DND-41 (cell line): ENCODE results near the gene TESPA1.
"Not testable (repeated sequence)": the region's sequence is repeated elsewhere in the genome, so short reads cannot be mapped to it uniquely, and the experiment has no call there.

Experiments
- ATAC-seq: fragments of 200-7000 bp; cut with Tn5 transposase; 3 replicates; pipeline ENCODE4 v1.9.1; 2021; ENCODE audit warnings: low read depth; ENCODE audit not compliant: insufficient read depth
- DNase-seq: peaks from one replicate; pipeline ENCODE4 v3.0.0-alpha.2; 2020
- H2AFZ ChIP-seq: 2 replicates; pipeline ENCODE4 v1.6.0; 2012; ENCODE audit warnings: low read depth, low read length
- H3K27ac ChIP-seq: 2 replicates; pipeline ENCODE4 v1.5.1; 2012; ENCODE audit warnings: low read length, inconsistent platforms
- H3K27me3 ChIP-seq: fragments of 200-600 bp; sonication (generic); 2 replicates; pipeline ENCODE4 v1.6.0; 2012; ENCODE audit warnings: low read length, mild to moderate bottlenecking, inconsistent platforms; ENCODE audit not compliant: insufficient read depth, poor library complexity
- H3K36me3 ChIP-seq: 2 replicates; pipeline ENCODE4 v1.5.1; 2012; ENCODE audit warnings: low read length, inconsistent platforms; ENCODE audit not compliant: insufficient read depth
- H3K4me1 ChIP-seq: 2 replicates; pipeline ENCODE4 v1.5.1; 2012; ENCODE audit warnings: mild to moderate bottlenecking, low read length; ENCODE audit not compliant: insufficient read depth
- H3K4me2 ChIP-seq: 2 replicates; pipeline ENCODE4 v1.6.0; 2012; ENCODE audit warnings: mild to moderate bottlenecking, moderate library complexity, low read length, inconsistent platforms; ENCODE audit not compliant: insufficient read depth
- H3K4me3 ChIP-seq, 2 experiments: fragments of 200-600 bp in 1 of 2; shearing (Covaris generic) in 1 of 2; 2 replicates each; pipeline ENCODE4 v1.5.1; 2012 to 2016; ENCODE audit warnings: inconsistent platforms in 2 of 2, low read length in 2 of 2, mild to moderate bottlenecking in 2 of 2, low read depth in 1 of 2, moderate library complexity in 1 of 2
- H3K79me2 ChIP-seq: 2 replicates; pipeline ENCODE4 v1.6.0; 2012; ENCODE audit warnings: low read length, inconsistent platforms; ENCODE audit not compliant: insufficient read depth
- H3K9ac ChIP-seq: 2 replicates; pipeline ENCODE4 v1.6.0; 2012; ENCODE audit warnings: low read depth, mild to moderate bottlenecking, inconsistent platforms, low read length, moderate library complexity
- H3K9me3 ChIP-seq: 2 replicates; pipeline ENCODE4 v1.5.1; 2012; ENCODE audit warnings: low read length, moderate library complexity, mild to moderate bottlenecking, inconsistent platforms; ENCODE audit not compliant: insufficient read depth, severe bottlenecking
- H4K20me1 ChIP-seq: 2 replicates; pipeline ENCODE4 v1.6.0; 2012; ENCODE audit warnings: low read length; ENCODE audit not compliant: insufficient read depth
- EZH2 ChIP-seq: IDR thresholded peaks from 3 replicates; pipeline ENCODE4 v1.6.1; 2012; ENCODE audit warnings: borderline replicate concordance, low read depth, mild to moderate bottlenecking, moderate library complexity, low read length, inconsistent platforms; ENCODE audit not compliant: severe bottlenecking
- TF ChIP-seq, protein P1 (sequence below): IDR thresholded peaks from 2 replicates; pipeline ENCODE4 v1.5.1; 2012; ENCODE audit warnings: borderline replicate concordance, low read length, moderate library complexity, mild to moderate bottlenecking; ENCODE audit not compliant: poor library complexity, severe bottlenecking; ENCODE audit errors: extremely low read depth

The TESPA1 gene

DNA sequence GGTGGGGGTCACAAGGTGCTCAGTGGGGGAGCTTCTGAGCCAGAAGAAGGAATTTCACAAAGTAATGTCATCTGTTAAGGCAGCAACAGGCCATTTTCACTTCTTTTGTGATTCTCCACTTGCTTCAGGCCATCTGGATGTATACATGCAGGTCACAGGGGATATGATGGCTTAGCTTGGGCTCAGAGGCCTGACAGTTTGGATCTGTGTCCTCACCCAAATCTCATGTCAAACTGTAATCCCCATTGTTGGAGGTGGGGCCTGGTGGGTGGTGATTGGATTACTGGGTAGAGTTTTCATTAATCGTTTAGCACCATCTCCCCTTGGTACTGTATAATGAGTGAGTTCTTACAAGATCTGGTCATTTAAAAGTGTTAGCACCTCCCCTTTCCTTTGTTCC, 36.4 kb downstream of the TESPA1 start:
- TF ChIP-seq, protein P1, sequence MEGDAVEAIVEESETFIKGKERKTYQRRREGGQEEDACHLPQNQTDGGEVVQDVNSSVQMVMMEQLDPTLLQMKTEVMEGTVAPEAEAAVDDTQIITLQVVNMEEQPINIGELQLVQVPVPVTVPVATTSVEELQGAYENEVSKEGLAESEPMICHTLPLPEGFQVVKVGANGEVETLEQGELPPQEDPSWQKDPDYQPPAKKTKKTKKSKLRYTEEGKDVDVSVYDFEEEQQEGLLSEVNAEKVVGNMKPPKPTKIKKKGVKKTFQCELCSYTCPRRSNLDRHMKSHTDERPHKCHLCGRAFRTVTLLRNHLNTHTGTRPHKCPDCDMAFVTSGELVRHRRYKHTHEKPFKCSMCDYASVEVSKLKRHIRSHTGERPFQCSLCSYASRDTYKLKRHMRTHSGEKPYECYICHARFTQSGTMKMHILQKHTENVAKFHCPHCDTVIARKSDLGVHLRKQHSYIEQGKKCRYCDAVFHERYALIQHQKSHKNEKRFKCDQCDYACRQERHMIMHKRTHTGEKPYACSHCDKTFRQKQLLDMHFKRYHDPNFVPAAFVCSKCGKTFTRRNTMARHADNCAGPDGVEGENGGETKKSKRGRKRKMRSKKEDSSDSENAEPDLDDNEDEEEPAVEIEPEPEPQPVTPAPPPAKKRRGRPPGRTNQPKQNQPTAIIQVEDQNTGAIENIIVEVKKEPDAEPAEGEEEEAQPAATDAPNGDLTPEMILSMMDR, result no peak
- TF ChIP-seq EZH2, result no peak
- DNase-seq (no peak), ATAC-seq (no peak)
- H3K79me2 ChIP-seq, result no peaks in the 10 kb centered on the region
- no peak overlapping the region for H3K4me3 ChIP-seq
- H3K4me2 ChIP-seq, result no peak overlapping the region
- no peak overlapping the region for H3K27ac ChIP-seq
- H3K9me3 ChIP-seq, result no peaks in the 10 kb centered on the region
- no peak overlapping the region for H3K9ac ChIP-seq
- peaks cover 29% of the 10 kb centered on the region for H3K36me3 ChIP-seq
- no peaks in the 10 kb centered on the region for H3K4me1 ChIP-seq
- no peaks in the 10 kb centered on the region for H4K20me1 ChIP-seq
- H2AFZ ChIP-seq, result no peak overlapping the region
- no peaks in the 10 kb centered on the region for H3K27me3 ChIP-seq

- Histone ChIP-seq H3K36me3 (peaks cover 13% of the 10 kb centered on the region), H3K27me3 (no peaks in the 10 kb centered on the region), H2AFZ (no peak overlapping the region), H3K4me1 (no peaks in the 10 kb centered on the region), H3K9ac (no peak overlapping the region), H3K79me2 (no peaks in the 10 kb centered on the region), H3K4me2 (no peak overlapping the region), H3K27ac (no peak overlapping the region), H4K20me1 (no peaks in the 10 kb centered on the region), H3K4me3 (no peak overlapping the region), H3K9me3 (no peaks in the 10 kb centered on the region)
- TF ChIP-seq EZH2, result no peak
- TF ChIP-seq, protein P1, result no peak
- no peak for DNase-seq
- no peak for ATAC-seq
Observed at GRCh38 chr12:54945082-54945481, 39.5 kb downstream of the TESPA1 start.

DNA sequence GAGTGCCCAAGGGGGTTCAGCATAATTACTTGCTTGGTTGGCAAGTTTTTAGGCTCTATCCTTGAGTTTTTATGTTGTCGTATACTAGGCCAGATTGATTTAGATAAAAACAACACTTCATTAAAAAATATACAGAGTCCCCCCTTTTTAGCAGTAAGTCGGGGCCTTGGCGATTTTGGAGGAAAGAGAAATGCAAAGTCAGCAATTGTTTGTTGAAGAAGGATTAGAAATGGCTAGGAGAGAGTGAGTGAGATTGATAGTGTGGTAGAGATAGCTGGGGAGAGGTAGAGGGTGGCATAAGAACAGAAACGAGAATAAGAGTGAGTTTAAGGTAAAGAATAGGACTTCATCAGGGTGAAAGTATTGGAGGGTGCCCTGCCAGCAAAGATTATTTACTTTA, 41.3 kb downstream of the TESPA1 start:
- not testable (repeated sequence) for H3K79me2 ChIP-seq, H3K9ac ChIP-seq, H3K27ac ChIP-seq, ATAC-seq, H3K4me3 ChIP-seq, DNase-seq, H4K20me1 ChIP-seq, H3K36me3 ChIP-seq, H3K4me2 ChIP-seq, H2AFZ ChIP-seq, H3K4me1 ChIP-seq, H3K27me3 ChIP-seq, H3K9me3 ChIP-seq

- no peak overlapping the region for H3K4me3 ChIP-seq
- ATAC-seq (no peak), DNase-seq (no peak)
- H3K9me3 ChIP-seq, result no peaks in the 10 kb centered on the region
- no peaks in the 10 kb centered on the region for H3K27me3 ChIP-seq
- H4K20me1 ChIP-seq, result no peaks in the 10 kb centered on the region
- H3K27ac ChIP-seq, result no peak overlapping the region
- H3K4me2 ChIP-seq, result no peak overlapping the region
- TF ChIP-seq EZH2, result no peak
- TF ChIP-seq, protein P1, result no peak
- no peaks in the 10 kb centered on the region for H3K36me3 ChIP-seq
- no peaks in the 10 kb centered on the region for H3K4me1 ChIP-seq
- no peak overlapping the region for H3K9ac ChIP-seq
- no peak overlapping the region for H2AFZ ChIP-seq
- H3K79me2 ChIP-seq, result no peaks in the 10 kb centered on the region
Observed at GRCh38 chr12:54941659-54942058, 42.9 kb downstream of the TESPA1 start.
